ENCODE data around the gene YBX2.

Gene YBX2

GRCh38 chr17:7329997-7330637 lies 35.7 kb upstream of the YBX2 start:
- WGBS = 3% methylated on average over 34 of the region's 34 CpGs

GRCh38 chr17:7329374-7329996 lies 35.0 kb upstream of the YBX2 start:
- Histone ChIP-seq H3K27ac (ENCODE audit: low read depth, low read length) (peak overlapping the region; percentile 94), H3K4me3 (ENCODE audit: low read length) (peak overlapping the region; percentile 85), H3K9ac (ENCODE audit: low read depth, low read length) (peak overlapping the region; percentile 79), H3K4me1 (ENCODE audit: insufficient read depth, low read length) (peaks cover 10% of the 10 kb centered on the region; the same call in 1 of the 2 replicates), H3K36me3 (ENCODE audit: insufficient read depth, low read length) (peaks cover 24% of the 10 kb centered on the region), H3K9me3 (ENCODE audit: insufficient read depth, low read depth, low read length) (no peaks in the 10 kb centered on the region), H3K27me3 (ENCODE audit: insufficient read depth, low read length) (no peaks in the 10 kb centered on the region)
- WGBS = under 1% methylated on average over 43 of the region's 43 CpGs

More at GRCh38 chr17:7329997-7330637, 35.7 kb upstream of the YBX2 start:
- Histone ChIP-seq H3K27ac (ENCODE audit: low read depth, low read length) (peak overlapping the region; percentile 94), H3K4me1 (ENCODE audit: insufficient read depth, low read length) (peaks cover 10% of the 10 kb centered on the region; the same call in 1 of the 2 replicates), H3K9me3 (ENCODE audit: insufficient read depth, low read depth, low read length) (no peaks in the 10 kb centered on the region), H3K4me3 (ENCODE audit: low read length) (peak overlapping the region; percentile 85), H3K36me3 (ENCODE audit: insufficient read depth, low read length) (peaks cover 19% of the 10 kb centered on the region), H3K27me3 (ENCODE audit: insufficient read depth, low read length) (no peaks in the 10 kb centered on the region), H3K9ac (ENCODE audit: low read depth, low read length) (peak overlapping the region; percentile 79)

- Histone ChIP-seq H3K27me3 (ENCODE audit: insufficient read depth, low read length) (no peaks in the 10 kb centered on the region), H3K4me3 (ENCODE audit: low read length) (peak within 1 kb of the TSS; percentile 85), H3K9me3 (ENCODE audit: insufficient read depth, low read depth, low read length) (no peaks in the 10 kb centered on the region), H3K27ac (ENCODE audit: low read depth, low read length) (peak within 1 kb of the TSS; percentile 94), H3K36me3 (ENCODE audit: insufficient read depth, low read length) (peaks cover 28% of the 10 kb centered on the region), H3K9ac (ENCODE audit: low read depth, low read length) (peak within 1 kb of the TSS; percentile 79), H3K4me1 (ENCODE audit: insufficient read depth, low read length) (peaks cover 10% of the 10 kb centered on the region; the same call in 1 of the 2 replicates)
- under 1% methylated on average over 49 of the region's 50 CpGs for WGBS
These were observed 34.5 kb upstream of the YBX2 start, which contains the start of gene NEURL4 for GRCh38 chr17:7328840-7329373. NEURL4 (minus strand) TSS chr17:7329335; CDS start chr17:7329312, 23 bp downstream.

- H3K4me3 ChIP-seq (ENCODE audit: low read length) = peak overlapping the region; percentile 85
These were observed 33.6 kb upstream of the YBX2 start for GRCh38 chr17:7328009-7328408.

GRCh38 chr17:7327501-7327900 lies 33.1 kb upstream of the YBX2 start:
- peaks cover 42% of the 10 kb centered on the region for H3K36me3 ChIP-seq (ENCODE audit: insufficient read depth, low read length)
- WGBS = 91% methylated on average over 16 of the region's 17 CpGs

More at GRCh38 chr17:7328009-7328408, 33.6 kb upstream of the YBX2 start:
- no peak overlapping the region for H3K27ac ChIP-seq (ENCODE audit: low read depth, low read length)
- H3K9ac ChIP-seq (ENCODE audit: low read depth, low read length) = no peak overlapping the region
- peaks cover 37% of the 10 kb centered on the region for H3K36me3 ChIP-seq (ENCODE audit: insufficient read depth, low read length)
- WGBS = 95% methylated on average over 1 of the region's 1 CpG
- no peaks in the 10 kb centered on the region for H3K9me3 ChIP-seq (ENCODE audit: insufficient read depth, low read depth, low read length)
- H3K4me1 ChIP-seq (ENCODE audit: insufficient read depth, low read length) = peaks cover 10% of the 10 kb centered on the region; the same call in 1 of the 2 replicates
- no peaks in the 10 kb centered on the region for H3K27me3 ChIP-seq (ENCODE audit: insufficient read depth, low read length)

GRCh38 chr17:7327056-7327455 lies 32.6 kb upstream of the YBX2 start:
- Histone ChIP-seq H3K36me3 (ENCODE audit: insufficient read depth, low read length) (peaks cover 46% of the 10 kb centered on the region), H3K4me3 (ENCODE audit: low read length) (no peak overlapping the region), H3K27ac (ENCODE audit: low read depth, low read length) (no peak overlapping the region), H3K9me3 (ENCODE audit: insufficient read depth, low read depth, low read length) (no peaks in the 10 kb centered on the region), H3K4me1 (ENCODE audit: insufficient read depth, low read length) (0 out of 2 replicates have a peak, but pooled peaks cover 7% of the 10 kb centered on the region), H3K27me3 (ENCODE audit: insufficient read depth, low read length) (no peaks in the 10 kb centered on the region), H3K9ac (ENCODE audit: low read depth, low read length) (no peak overlapping the region)
- 94% methylated on average over 7 of the region's 7 CpGs for WGBS

More at GRCh38 chr17:7327501-7327900, 33.1 kb upstream of the YBX2 start:
- 0 out of 2 replicates have a peak overlapping the region, but pooled peaks have one; percentile 85 for H3K4me3 ChIP-seq (ENCODE audit: low read length)
- no peak overlapping the region for H3K27ac ChIP-seq (ENCODE audit: low read depth, low read length)
- H3K9ac ChIP-seq (ENCODE audit: low read depth, low read length) = no peak overlapping the region
- H3K9me3 ChIP-seq (ENCODE audit: insufficient read depth, low read depth, low read length) = no peaks in the 10 kb centered on the region
- peaks cover 10% of the 10 kb centered on the region; the same call in 1 of the 2 replicates for H3K4me1 ChIP-seq (ENCODE audit: insufficient read depth, low read length)
- no peaks in the 10 kb centered on the region for H3K27me3 ChIP-seq (ENCODE audit: insufficient read depth, low read length)

GRCh38 chr17:7326186-7326585 lies 31.7 kb upstream of the YBX2 start:
- Histone ChIP-seq H3K9ac (ENCODE audit: low read depth, low read length) (no peak overlapping the region), H3K4me1 (ENCODE audit: insufficient read depth, low read length) (0 out of 2 replicates have a peak, but pooled peaks cover 7% of the 10 kb centered on the region), H3K27me3 (ENCODE audit: insufficient read depth, low read length) (no peaks in the 10 kb centered on the region), H3K4me3 (ENCODE audit: low read length) (no peak overlapping the region), H3K9me3 (ENCODE audit: insufficient read depth, low read depth, low read length) (no peaks in the 10 kb centered on the region), H3K27ac (ENCODE audit: low read depth, low read length) (no peak overlapping the region), H3K36me3 (ENCODE audit: insufficient read depth, low read length) (peaks cover 55% of the 10 kb centered on the region)
- WGBS = 95% methylated on average over 11 of the region's 11 CpGs

GRCh38 chr17:7325031-7325528 lies 30.6 kb upstream of the YBX2 start:
- Histone ChIP-seq H3K4me3 (ENCODE audit: low read length) (no peak overlapping the region), H3K36me3 (ENCODE audit: insufficient read depth, low read length) (peaks cover 66% of the 10 kb centered on the region), H3K27me3 (ENCODE audit: insufficient read depth, low read length) (no peaks in the 10 kb centered on the region), H3K9ac (ENCODE audit: low read depth, low read length) (no peak overlapping the region), H3K27ac (ENCODE audit: low read depth, low read length) (no peak overlapping the region), H3K9me3 (ENCODE audit: insufficient read depth, low read depth, low read length) (no peaks in the 10 kb centered on the region), H3K4me1 (ENCODE audit: insufficient read depth, low read length) (no peaks in the 10 kb centered on the region)
- 92% methylated on average over 13 of the region's 19 CpGs for WGBS

GRCh38 chr17:7324438-7324779 lies 30.0 kb upstream of the YBX2 start:
- H3K27me3 ChIP-seq (ENCODE audit: insufficient read depth, low read length) = no peaks in the 10 kb centered on the region
- no peak overlapping the region for H3K4me3 ChIP-seq (ENCODE audit: low read length)
- no peak overlapping the region for H3K27ac ChIP-seq (ENCODE audit: low read depth, low read length)
- H3K36me3 ChIP-seq (ENCODE audit: insufficient read depth, low read length) = peaks cover 68% of the 10 kb centered on the region
- no peak overlapping the region for H3K9ac ChIP-seq (ENCODE audit: low read depth, low read length)
- WGBS = 96% methylated on average over 3 of the region's 3 CpGs
- H3K4me1 ChIP-seq (ENCODE audit: insufficient read depth, low read length) = no peaks in the 10 kb centered on the region
- no peaks in the 10 kb centered on the region for H3K9me3 ChIP-seq (ENCODE audit: insufficient read depth, low read depth, low read length)

- H3K27me3 ChIP-seq (ENCODE audit: insufficient read depth, low read length) = no peaks in the 10 kb centered on the region
- peaks cover 71% of the 10 kb centered on the region for H3K36me3 ChIP-seq (ENCODE audit: insufficient read depth, low read length)
- H3K9ac ChIP-seq (ENCODE audit: low read depth, low read length) = no peak overlapping the region
- no peak overlapping the region for H3K27ac ChIP-seq (ENCODE audit: low read depth, low read length)
- H3K4me1 ChIP-seq (ENCODE audit: insufficient read depth, low read length) = no peaks in the 10 kb centered on the region
- H3K9me3 ChIP-seq (ENCODE audit: insufficient read depth, low read depth, low read length) = no peaks in the 10 kb centered on the region
- no peak overlapping the region for H3K4me3 ChIP-seq (ENCODE audit: low read length)
- 70% methylated on average over 39 of the region's 39 CpGs for WGBS
These were observed 29.4 kb upstream of the YBX2 start for GRCh38 chr17:7323731-7324437.

Measured in HUES64 (cell line).